HG03439 (cell line): Measurements from ENCODE around the gene MAN2A1.

Experiments
- ATAC-seq: cut with Tn5 transposase; IDR thresholded peaks from one replicate; pipeline ENCODE4 v1.9.1; 2021; ENCODE audit warnings: mild to moderate bottlenecking, moderate library complexity; ENCODE audit not compliant: unreplicated experiment

The MAN2A1 gene

GRCh38 chr5:109678447-109678846 is 11.3 kb upstream of the MAN2A1 start:
- ATAC-seq: no peak

GRCh38 chr5:109681763-109682162 is 8.0 kb upstream of the MAN2A1 start:
- ATAC-seq: no peak

GRCh38 chr5:109682383-109682782 is 7.3 kb upstream of the MAN2A1 start:
- no peak for ATAC-seq

- ATAC-seq: no peak
These were observed 3.8 kb upstream of the MAN2A1 start for GRCh38 chr5:109685916-109686315.

- no peak for ATAC-seq
These were observed 1.1 kb upstream of the MAN2A1 start for GRCh38 chr5:109688630-109688969.

GRCh38 chr5:109688970-109689739 is 572 bp upstream of the MAN2A1 start:
- peak; percentile 77 for ATAC-seq

GRCh38 chr5:109690242-109690974 is 681 bp downstream of the MAN2A1 start:
- ATAC-seq: peak; percentile 1

- peak; percentile 11 for ATAC-seq
These were observed 1.3 kb downstream of the MAN2A1 start for GRCh38 chr5:109690975-109691574.

GRCh38 chr5:109691996-109692395 is 2.3 kb downstream of the MAN2A1 start:
- no peak for ATAC-seq

GRCh38 chr5:109692852-109693251 is 3.1 kb downstream of the MAN2A1 start:
- no peak for ATAC-seq

GRCh38 chr5:109693535-109694400 is 4.0 kb downstream of the MAN2A1 start:
- ATAC-seq: no peak

- ATAC-seq: no peak
These were observed 4.7 kb downstream of the MAN2A1 start for GRCh38 chr5:109694451-109694891.

GRCh38 chr5:109695005-109695926 is 5.5 kb downstream of the MAN2A1 start:
- ATAC-seq: peak; percentile 50

GRCh38 chr5:109697339-109697738 is 7.6 kb downstream of the MAN2A1 start:
- no peak for ATAC-seq

- no peak for ATAC-seq
These were observed 10.9 kb downstream of the MAN2A1 start for GRCh38 chr5:109700516-109701153.

- no peak for ATAC-seq
These were observed 11.5 kb downstream of the MAN2A1 start for GRCh38 chr5:109701252-109701651.

GRCh38 chr5:109701792-109702191 is 12.1 kb downstream of the MAN2A1 start:
- no peak for ATAC-seq

GRCh38 chr5:109703166-109703565 is 13.4 kb downstream of the MAN2A1 start:
- ATAC-seq: no peak

GRCh38 chr5:109703829-109704228 is 14.1 kb downstream of the MAN2A1 start:
- ATAC-seq: no peak
